Right ventricle myocardium inferior (tissue), 1 donor: Measurements from ENCODE around the gene EML4. TPM values are rescaled to one million over a fixed set of nuclear protein-coding genes. Genes with fewer than 3 reads are reported as not detected.
"Not testable (repeated sequence)": the region's sequence is repeated elsewhere in the genome, so short reads cannot be mapped to it uniquely, and the experiment has no call there.

Source experiments
- ATAC-seq: fragments of 200-7000 bp; cut with Tn5 transposase; one replicate; pipeline ENCODE4 v1.9.1; 2020; ENCODE audit warnings: mild to moderate bottlenecking, moderate library complexity
- DNase-seq: peaks from one replicate; pipeline ENCODE4 v3.0.0; 2021; ENCODE audit errors: missing footprints
- intact Hi-C: fragments of 100-400 bp; cut with DNase I; formaldehyde crosslinking; loops from one replicate; pipeline ENCODE4 v1.11.0; 2022
- total RNA-seq: library from RNA; stranded (reverse); fragmentation: NEBNext Ultra II Directional; extraction: Animal tissue kit (Norgen Biotek cat#: 25700); gene quantifications from one replicate; pipeline ENCODE4 v1.2.1, GENCODE V29; 2021
- donor health status: DM: no; HTN: yes; CAD: no; lungs with severe emphysema.

Gene EML4
- total RNA-seq, 1 donor from 2014 or later = 5.6 TPM

DNA sequence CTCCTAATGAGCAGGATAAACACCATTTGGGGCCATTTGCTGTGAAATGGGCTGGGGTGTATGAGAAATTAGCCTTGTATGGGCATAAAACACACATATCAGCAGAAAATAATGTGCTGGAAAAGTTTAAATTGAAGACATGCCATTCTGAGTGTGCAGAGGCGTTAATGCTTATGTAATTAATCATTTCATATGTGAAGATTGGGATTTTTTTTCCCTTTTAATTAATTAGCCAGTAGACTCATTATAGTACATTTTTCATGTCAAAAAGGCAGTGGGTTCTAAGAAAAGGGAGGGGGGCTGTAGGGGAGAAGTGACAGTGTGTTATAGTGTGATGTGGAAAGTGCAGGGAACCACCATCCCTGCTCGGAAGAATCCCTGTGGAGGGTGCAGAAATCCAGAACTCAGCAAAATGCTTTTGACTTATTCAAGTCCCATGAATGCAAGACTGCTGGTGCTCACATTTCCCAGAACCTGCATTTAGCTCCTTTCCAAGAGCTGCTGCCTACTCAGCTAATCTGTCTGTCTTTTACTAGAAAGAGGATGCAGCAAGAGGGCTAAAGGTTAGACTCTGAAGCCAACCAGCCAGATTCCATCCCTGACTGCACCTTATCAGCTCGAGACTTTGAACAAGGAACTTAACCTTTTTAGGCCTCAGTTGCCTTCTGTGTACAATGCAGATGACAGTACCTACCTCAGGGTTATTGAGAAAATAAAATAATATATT lies 203.5 kb downstream of the EML4 start:
- intact Hi-C loops = no loop called here
- ATAC-seq (no peak), DNase-seq (no peak)

- DNase-seq (no peak), ATAC-seq (no peak)
- intact Hi-C loops = no loop called here
These were observed 207.6 kb downstream of the EML4 start for GRCh38 chr2:42376758-42377157.

DNA sequence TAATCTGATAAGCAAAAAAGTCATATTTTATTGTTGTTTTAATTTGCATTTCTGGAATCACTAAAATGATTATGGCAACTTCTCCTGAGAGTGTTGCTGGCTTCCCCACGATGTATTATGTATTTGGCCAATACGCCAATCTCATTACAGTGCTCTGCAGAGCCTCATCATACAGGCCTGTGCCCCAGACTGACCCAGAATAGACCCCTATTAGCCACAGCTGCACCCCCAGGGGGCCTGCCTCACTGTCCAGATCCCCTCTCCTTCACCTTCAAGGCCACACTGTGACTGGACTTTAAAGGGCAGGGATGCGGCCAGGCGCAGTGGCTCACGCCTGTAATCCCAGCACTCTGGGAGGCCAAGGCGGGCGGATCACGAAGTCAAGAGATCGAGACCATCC lies 209.3 kb downstream of the EML4 start:
- no peak for DNase-seq
- no peak for ATAC-seq
- intact Hi-C loops = no loop called here

DNA sequence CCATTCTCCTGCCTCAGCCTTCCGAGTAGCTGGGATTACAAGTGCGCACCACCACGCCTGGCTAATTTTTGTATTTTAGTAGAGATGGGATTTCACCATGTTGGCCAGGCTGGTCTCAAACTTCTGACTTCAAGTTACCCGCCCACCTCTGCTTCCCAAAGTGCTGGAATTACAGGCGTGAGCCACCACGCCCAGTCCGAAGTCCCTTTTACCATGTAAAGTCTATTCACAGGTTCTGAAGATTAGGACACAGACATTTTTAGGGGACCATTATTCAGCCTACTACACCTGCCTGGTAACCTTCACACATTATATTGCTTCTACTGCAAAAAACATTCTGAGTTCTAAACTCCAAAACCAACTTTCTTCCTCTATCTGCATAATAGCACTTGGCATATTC lies 210.9 kb downstream of the EML4 start:
- ATAC-seq, intact Hi-C loops, DNase-seq: not testable (repeated sequence)

GRCh38 chr2:42382144-42382543 lies 213.0 kb downstream of the EML4 start:
- ATAC-seq (no peak), DNase-seq (no peak)
- intact Hi-C loops = no loop called here

Other genes starting within 250 kb of the EML4 start
- gene PKDCC, start 121.3 kb upstream of the EML4 start, total RNA-seq = 114 TPM
- gene COX7A2L, start 191.9 kb downstream of the EML4 start, total RNA-seq = 94.4 TPM